ENCODE results near the gene C9orf78.

C9orf78 gene

GRCh38 chr9:129849901-129850300 lies 14.8 kb upstream of the C9orf78 start:
- TF ChIP-seq POLR2AphosphoS5 (IDR thresholded peaks at IDR 0.05; ENCODE audit: low read depth, low read length) (no peak), FOXP2 (optimal IDR thresholded peaks at IDR 0.05; ENCODE audit: borderline replicate concordance, extremely low read depth, extremely low read length, insufficient read depth) (no peak), TAF1 (IDR thresholded peaks at IDR 0.05; ENCODE audit: borderline replicate concordance, insufficient read depth, low read length) (no peak), REST (IDR thresholded peaks at IDR 0.05; ENCODE audit: insufficient read depth in 1 of 2, low read depth in 2 of 2, low read length in 2 of 2) (no peak), SIN3A (IDR thresholded peaks at IDR 0.05; ENCODE audit: borderline replicate concordance, insufficient read depth, low read length) (no peak)

GRCh38 chr9:129848712-129849441 lies 13.8 kb upstream of the C9orf78 start:
- no peak for TF ChIP-seq TAF1 (IDR thresholded peaks at IDR 0.05; ENCODE audit: borderline replicate concordance, insufficient read depth, low read length)
- no peak for TF ChIP-seq FOXP2 (optimal IDR thresholded peaks at IDR 0.05; ENCODE audit: borderline replicate concordance, extremely low read depth, extremely low read length, insufficient read depth)
- no peak for TF ChIP-seq SIN3A (IDR thresholded peaks at IDR 0.05; ENCODE audit: borderline replicate concordance, insufficient read depth, low read length)
- no peak for TF ChIP-seq POLR2AphosphoS5 (IDR thresholded peaks at IDR 0.05; ENCODE audit: low read depth, low read length)
- no peak for TF ChIP-seq REST (IDR thresholded peaks at IDR 0.05; ENCODE audit: insufficient read depth in 1 of 2, low read depth in 2 of 2, low read length in 2 of 2)

- TF ChIP-seq TAF1 (IDR thresholded peaks at IDR 0.05; ENCODE audit: borderline replicate concordance, insufficient read depth, low read length) (no peak), FOXP2 (optimal IDR thresholded peaks at IDR 0.05; ENCODE audit: borderline replicate concordance, extremely low read depth, extremely low read length, insufficient read depth) (no peak), REST (IDR thresholded peaks at IDR 0.05; ENCODE audit: insufficient read depth in 1 of 2, low read depth in 2 of 2, low read length in 2 of 2) (no peak)
These were observed 10.3 kb upstream of the C9orf78 start for GRCh38 chr9:129845373-129845772.

GRCh38 chr9:129841071-129841470 lies 6.0 kb upstream of the C9orf78 start:
- TF ChIP-seq POLR2AphosphoS5 (IDR thresholded peaks at IDR 0.05; ENCODE audit: low read depth, low read length) (no peak), REST (IDR thresholded peaks at IDR 0.05; ENCODE audit: insufficient read depth in 1 of 2, low read depth in 2 of 2, low read length in 2 of 2) (no peak), FOXP2 (optimal IDR thresholded peaks at IDR 0.05; ENCODE audit: borderline replicate concordance, extremely low read depth, extremely low read length, insufficient read depth) (no peak), SIN3A (IDR thresholded peaks at IDR 0.05; ENCODE audit: borderline replicate concordance, insufficient read depth, low read length) (no peak), TAF1 (IDR thresholded peaks at IDR 0.05; ENCODE audit: borderline replicate concordance, insufficient read depth, low read length) (no peak)

Measured in PFSK-1 (cell line).